K562 (cell line): Measurements from ENCODE around the gene KLHL41. TPM values are rescaled to one million over a fixed set of nuclear protein-coding genes. Genes with fewer than 3 reads are reported as not detected.
A peak's percentile ranks its signal among the peaks of the same experiment; 100 is the strongest.

ENCODE experiments used
- ATAC-seq: fragments of 200-7000 bp; cut with Tn5 transposase; 3 replicates; pipeline ENCODE4 v1.9.1; 2020; ENCODE audit warnings: moderate library complexity
- BruUV-seq: library from RNA; stranded (reverse); fragments of 400-500 nt; replicated peaks from 2 replicates; lab custom pipeline; 2021; lab: Mats Ljungman, UMichigan
- CTCF ChIA-PET: fragments of 300-600 bp; formaldehyde crosslinking; extraction: SDS; loops from one replicate; lab custom pipeline; 2021; ENCODE audit warnings: low intra/inter-chr PET ratio; lab: Yijun Ruan, JAX
- POLR2A ChIA-PET: fragments of 300-600, 350-650 bp; sonication (Branson Sonifier 250); formaldehyde crosslinking; extraction: SDS; loops from one replicate; lab custom pipeline; 2021; ENCODE audit warnings: antibody characterized with exemption, inconsistent platforms; lab: Yijun Ruan, JAX
- DNase-seq, 4 experiments: peaks; one replicate each; pipeline versions ENCODE4 v3.0.0 to v3.0.0-alpha.2; 2011 to 2018; ENCODE audit warnings: low spot score in 3 of 4, mixed read lengths in 3 of 4; ENCODE audit errors: extremely low read depth in 1 of 4
- FAIRE-seq: peaks from 2 replicates; lab custom pipeline; 2011; peaks lifted over from hg19 to GRCh38; lab: Jason Lieb, UNC
- H2AFZ ChIP-seq: 2 replicates; pipeline ENCODE4 v1.6.0; 2011; ENCODE audit warnings: low read depth, low read length, control low read depth, inconsistent platforms
- H3K27ac ChIP-seq: fragments of 200-600 bp; 3 replicates; pipeline ENCODE4 v1.8.0; 2011; ENCODE audit warnings: low read depth, mild to moderate bottlenecking, control low read depth, inconsistent platforms, low read length, moderate library complexity, mixed read lengths; ENCODE audit errors: extremely low read depth
- H3K27me3 ChIP-seq, 2 experiments: fragments of 300-600 bp in 1 of 2; 2 replicates in 1 of 2; 3 replicates in 1 of 2; pipeline versions ENCODE4 v1.6.0 to v1.8.0; 2011; ENCODE audit warnings: inconsistent platforms in 2 of 2, low read length in 2 of 2, mild to moderate bottlenecking in 1 of 2, mixed read lengths in 1 of 2, moderate library complexity in 1 of 2; ENCODE audit not compliant: control insufficient read depth in 2 of 2, insufficient read depth in 2 of 2
- H3K36me3 ChIP-seq: fragments of 300-600 bp; 3 replicates; pipeline ENCODE4 v1.8.0; 2011; ENCODE audit warnings: mild to moderate bottlenecking, low read length, inconsistent platforms; ENCODE audit not compliant: control insufficient read depth, insufficient read depth
- H3K4me1 ChIP-seq, 2 experiments: fragments of 200-600 bp in 1 of 2; replicated peaks in 1 of 2; 2 replicates in 1 of 2; 3 replicates in 1 of 2; pipeline versions ENCODE4 v1.5.1 to v1.8.0; 2011; ENCODE audit warnings: inconsistent platforms in 2 of 2, low read length in 2 of 2, mild to moderate bottlenecking in 1 of 2, mixed read lengths in 1 of 2, moderate library complexity in 1 of 2; ENCODE audit not compliant: control insufficient read depth in 2 of 2, insufficient read depth in 2 of 2
- H3K4me2 ChIP-seq: 2 replicates; pipeline ENCODE4 v1.6.1; 2011; ENCODE audit warnings: low read length, control low read depth, inconsistent platforms, mixed read lengths; ENCODE audit not compliant: insufficient read depth
- H3K4me3 ChIP-seq: fragments of 200-600 bp; sonication (generic), shearing (Covaris generic); 2 replicates; pipeline ENCODE4 v1.5.1; 2016; ENCODE audit warnings: control low read depth, inconsistent platforms
- H3K79me2 ChIP-seq: fragments of 200-600 bp; 3 replicates; pipeline ENCODE4 v1.8.0; 2011; ENCODE audit warnings: low read length, inconsistent platforms; ENCODE audit not compliant: control insufficient read depth, insufficient read depth
- H3K9ac ChIP-seq, 2 experiments: 2 replicates each; pipeline versions ENCODE4 v1.6.0 to v1.6.1; 2011; ENCODE audit warnings: low read depth in 2 of 2, low read length in 2 of 2, control low read depth in 1 of 2, inconsistent platforms in 1 of 2, mild to moderate bottlenecking in 1 of 2, mixed read lengths in 1 of 2; ENCODE audit not compliant: insufficient read depth in 1 of 2
- H3K9me1 ChIP-seq: one replicate; pipeline ENCODE4 v1.6.0; 2011; ENCODE audit warnings: inconsistent platforms, mild to moderate bottlenecking, low read length, moderate library complexity; ENCODE audit not compliant: control insufficient read depth, insufficient read depth
- H3K9me3 ChIP-seq: replicated peaks from 2 replicates; pipeline ENCODE4 v1.5.1; 2011; ENCODE audit warnings: low read depth, low read length, inconsistent platforms; ENCODE audit not compliant: control insufficient read depth, insufficient read depth
- H4K20me1 ChIP-seq: replicated peaks from 2 replicates; pipeline ENCODE4 v1.6.1; 2011; ENCODE audit warnings: low read length, inconsistent platforms, mixed read lengths; ENCODE audit not compliant: control insufficient read depth, insufficient read depth
- MTA2 ChIP-seq: fragments of 450-650 bp; IDR thresholded peaks from 2 replicates; pipeline ENCODE4 v1.6.1; 2016; ENCODE audit warnings: low read depth
- MTA3 ChIP-seq: fragments of 450-650 bp; formaldehyde crosslinking; IDR thresholded peaks from 2 replicates; pipeline ENCODE4 v1.6.1; 2017; ENCODE audit warnings: mild to moderate bottlenecking, borderline replicate concordance
- NCOR1 ChIP-seq: fragments of 450-650 bp; IDR thresholded peaks from 2 replicates; pipeline ENCODE4 v1.6.1; 2016; ENCODE audit warnings: mild to moderate bottlenecking, moderate library complexity
- PML ChIP-seq: IDR thresholded peaks from 2 replicates; pipeline ENCODE4 v1.6.1; 2012; ENCODE audit warnings: low read length, inconsistent platforms
- RHOXF2B ChIP-seq: fragments of 250-450 bp; sonication (Bioruptor Pico); conservative IDR thresholded peaks from 2 replicates; pipeline ENCODE4 v1.5.1; 2021
- ZFP30 ChIP-seq: fragments of 250-450 bp; sonication (Bioruptor Pico); IDR thresholded peaks from 2 replicates; pipeline ENCODE4 v1.8.0; 2022; ENCODE audit warnings: moderate library complexity, mild to moderate bottlenecking, inconsistent platforms, borderline replicate concordance
- ZNF592 ChIP-seq: fragments of 450-650 bp; IDR thresholded peaks from 2 replicates; pipeline ENCODE4 v1.6.1; 2017; ENCODE audit warnings: antibody characterized with exemption, mild to moderate bottlenecking
- WGBS: fragments of 100-300 bp; shearing (Covaris generic); methylation state at CpG from one replicate; pipeline ENCODE4 v1.1.6; 2016; ENCODE audit warnings: low coverage, mixed read lengths; ENCODE audit not compliant: insufficient coverage; ENCODE audit errors: missing lambda C conversion rate; 5-methylcytosine and 5-hydroxymethylcytosine counted together
- in situ Hi-C: fragments of 300-500 bp; cut with MboI; formaldehyde crosslinking; loops from 4 replicates; pipeline ENCODE4 v1.15.0; 2018; ENCODE audit warnings: inconsistent platforms, mixed read lengths
- intact Hi-C: fragments of 100-400 bp; cut with micrococcal nuclease; formaldehyde crosslinking; loops from 2 replicates; pipeline ENCODE4 v1.14.2; 2022
- polyA plus RNA-seq, 8 experiments: library from polyadenylated mRNA; depleted of rRNA in 4 of 8; stranded (reverse) in 5 of 8; unstranded in 3 of 8; fragments of >200 nt; fragmentation: Nextera tagmentation in 2 of 8; fragmentation: Illumina TruSeq in 1 of 8; extraction: Ambion mirVana in 2 of 8; extraction: Trizol in 1 of 8; gene quantifications; 2 replicates each; pipeline versions ENCODE4 v1.2.1 to v1.2.3, GENCODE V29; 2011 to 2014; ENCODE audit warnings: inconsistent platforms in 1 of 8, missing spikeins in 1 of 8
- total RNA-seq, 7 experiments: library from RNA; depleted of rRNA in 6 of 7; stranded (reverse); fragments of >200 nt in 6 of 7; fragmentation: Illumina TruSeq in 2 of 7; extraction: Trizol in 2 of 7; gene quantifications; 2 replicates each; pipeline versions ENCODE4 v1.2.1 to v1.2.3, GENCODE V29; 2011 to 2021; ENCODE audit warnings: low replicate concordance in 1 of 7

The KLHL41 gene
- total and polyA plus RNA-seq, 9 of the 15 experiments (the other 6 are each of a cell fraction or from before 2014, with no cell fraction given) = 0.05 to 1.5 (median 0.09) TPM

- CTCF ChIA-PET = no interaction called here
- BruUV-seq = no TSS peak
- no peak overlapping the region for H3K27ac ChIP-seq
- POLR2A ChIA-PET = interaction anchor here (0.9 kb wide), 2 partner anchors 8 to 16 kb away, joined by 3 read pairs; partner anchors contain the start of gene FASTKD1
- in situ Hi-C loops = no loop called here
- no peak for DNase-seq
- no peak for TF ChIP-seq MTA2
- no peak for TF ChIP-seq RHOXF2B (CRISPR knock-in tag)
- no peak for TF ChIP-seq NCOR1
- TF ChIP-seq MTA3 = no peak
- TF ChIP-seq PML = no peak
- H3K79me2 ChIP-seq = peaks cover 42% of the 10 kb centered on the region
- no peak overlapping the region for H2AFZ ChIP-seq
- FAIRE-seq = no peak
- peaks cover 2 to 7% of the 10 kb centered on the region in 2 experiments; a peak in 2 of 5 replicates for H3K4me1 ChIP-seq
- H3K4me3 ChIP-seq = no peak overlapping the region
- no peaks in the 10 kb centered on the region for H4K20me1 ChIP-seq
- no peaks in the 10 kb centered on the region for H3K9me3 ChIP-seq
- H3K4me2 ChIP-seq = no peak overlapping the region
- no peak for ATAC-seq
- intact Hi-C loops = no loop called here
- no peaks in the 10 kb centered on the region for H3K27me3 ChIP-seq
- WGBS = 90% methylated on average over 1 of the region's 1 CpG
- H3K36me3 ChIP-seq = peaks cover 62% of the 10 kb centered on the region
- no peak overlapping the region for H3K9ac ChIP-seq
- H3K9me1 ChIP-seq = no peaks in the 10 kb centered on the region
Observed at GRCh38 chr2:169565686-169566085, 56.2 kb downstream of the KLHL41 start.

DNA sequence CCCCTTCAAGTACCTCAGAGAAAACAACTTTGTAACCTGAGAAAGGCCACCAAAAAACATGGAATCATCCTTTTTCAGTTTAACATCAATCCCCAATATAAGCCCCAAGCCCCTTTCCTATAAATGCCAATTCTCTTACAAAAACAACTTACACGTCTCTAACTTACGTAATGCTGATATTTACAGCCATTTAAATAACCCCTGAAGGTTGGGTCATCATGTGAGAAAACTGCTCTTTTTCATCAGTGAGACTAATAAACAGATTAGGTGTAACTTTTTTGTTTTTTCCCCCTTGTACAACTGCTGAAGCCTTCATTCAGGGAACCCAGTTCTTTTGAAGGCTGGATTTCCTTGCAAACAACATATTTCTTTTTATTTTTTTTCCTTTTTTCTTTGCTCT is 60.4 kb downstream of the KLHL41 start:
- WGBS = 63% methylated on average over 2 of the region's 2 CpGs
- ChIA-PET POLR2A (no interaction called here), CTCF (no interaction called here)
- TF ChIP-seq ZNF592 = 0 out of 2 replicates have a peak, but pooled peaks have one; percentile 7
- no peak for TF ChIP-seq ZFP30 (CRISPR knock-in tag)
- H3K9me1 ChIP-seq = no peaks in the 10 kb centered on the region
- in situ Hi-C loops (no loop called here), intact Hi-C loops (loop anchor here (5.0 to 10.0 kb wide), 2 partner anchors 102 to 355 kb away; no protein-coding TSS in a partner anchor)
- H3K9me3 ChIP-seq = no peaks in the 10 kb centered on the region
- no peaks in the 10 kb centered on the region for H3K27me3 ChIP-seq
- peak overlapping the region; percentile 2; the same call in 1 of the 3 replicates for H3K27ac ChIP-seq
- peaks cover 68% of the 10 kb centered on the region for H3K79me2 ChIP-seq
- peaks cover 4 to 18% of the 10 kb centered on the region in 2 experiments; a peak in 4 of 5 replicates for H3K4me1 ChIP-seq
- FAIRE-seq = no peak
- H3K36me3 ChIP-seq = peaks cover 43% of the 10 kb centered on the region
- H4K20me1 ChIP-seq = no peaks in the 10 kb centered on the region
- no TSS peak for BruUV-seq
- H3K9ac ChIP-seq = peak overlapping the region in 1 of 2 experiments; percentile 80; a peak in 1 of 4 replicates
- DNase-seq = no peak
- no peak for ATAC-seq
- no peak overlapping the region for H3K4me3 ChIP-seq
- H3K4me2 ChIP-seq = peak overlapping the region; percentile 40
- no peak overlapping the region for H2AFZ ChIP-seq
